Superior temporal gyrus (tissue), 1 donor: ENCODE results near the gene SH3GL1.

ENCODE experiments used
- DNase-seq: peaks from one replicate; pipeline ENCODE4 v3.0.0-alpha.2; 2016; ENCODE audit errors: extremely low spot score

Gene SH3GL1

DNA sequence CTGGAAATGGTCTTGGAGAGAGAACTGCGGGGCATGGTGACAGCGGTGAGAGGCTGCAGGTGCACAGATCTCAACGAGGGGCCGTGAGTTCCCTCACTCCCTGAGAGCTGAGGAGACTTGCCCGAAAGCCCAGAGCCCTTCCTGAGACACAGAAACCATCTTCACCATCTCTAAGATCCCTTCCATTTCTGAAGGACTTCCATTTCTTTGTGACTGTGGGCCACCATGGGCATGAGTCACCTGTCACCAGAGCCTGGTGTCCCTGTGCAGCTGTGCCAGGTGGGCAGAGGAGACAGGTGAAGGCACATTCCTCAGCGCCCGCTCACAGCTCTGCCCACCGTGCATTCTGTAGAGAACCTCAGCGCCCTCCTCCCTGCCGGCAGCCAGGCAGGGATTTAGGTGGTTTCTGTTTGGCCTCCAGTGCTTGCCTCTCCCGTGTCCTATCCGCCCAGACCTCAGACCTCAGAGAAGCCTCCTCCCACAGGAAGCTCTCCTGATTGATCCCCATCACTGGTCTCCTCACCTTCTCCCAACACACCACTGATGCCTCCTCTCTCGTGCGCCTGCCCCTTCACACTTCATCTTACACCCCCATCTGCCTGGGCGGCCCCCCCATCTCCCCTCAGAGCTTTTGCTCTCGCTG, 24.2 kb downstream of the SH3GL1 start:
- DNase-seq, result no peak

DNA sequence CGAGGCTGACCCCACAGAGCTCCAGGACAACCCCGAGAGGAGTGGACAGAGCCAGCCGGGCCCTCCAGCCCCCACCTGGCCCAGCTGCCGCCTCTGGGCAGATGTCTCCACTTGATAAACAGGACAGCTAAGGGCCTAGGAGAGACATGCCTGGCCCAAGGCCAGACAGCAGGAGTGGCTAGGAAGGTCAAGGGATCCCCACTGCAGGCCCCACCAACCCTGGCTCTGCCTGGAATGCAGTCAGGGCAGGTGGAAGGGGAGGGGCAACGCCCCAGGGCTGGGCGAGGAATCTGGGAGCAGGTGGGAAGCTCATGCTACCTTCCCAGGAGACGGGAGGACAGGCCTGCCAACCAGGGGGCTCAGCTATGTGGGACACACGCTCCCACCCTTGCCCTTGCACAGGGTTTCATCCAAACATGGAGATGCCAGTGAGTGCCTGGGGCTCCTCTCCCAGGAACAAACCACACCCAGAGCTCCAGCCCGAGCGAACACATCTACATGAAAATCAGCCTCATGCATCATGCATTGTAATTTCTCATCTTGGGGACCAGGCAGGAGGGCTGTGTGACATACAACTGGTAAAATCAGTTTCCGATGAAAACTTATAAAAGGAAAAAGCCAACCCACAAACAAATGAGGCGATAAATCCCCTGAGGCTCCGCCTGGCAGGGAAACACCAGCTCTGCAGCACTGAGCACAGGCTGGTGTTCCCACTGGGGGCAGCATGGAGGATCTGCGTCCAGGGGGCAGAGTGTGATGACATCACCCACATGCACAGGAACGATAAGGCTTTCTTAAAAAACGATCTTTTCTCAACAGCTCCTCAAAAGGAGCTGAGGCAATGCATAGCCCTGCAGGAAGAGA, 25.0 kb downstream of the SH3GL1 start:
- DNase-seq, result peak; percentile 76

DNA sequence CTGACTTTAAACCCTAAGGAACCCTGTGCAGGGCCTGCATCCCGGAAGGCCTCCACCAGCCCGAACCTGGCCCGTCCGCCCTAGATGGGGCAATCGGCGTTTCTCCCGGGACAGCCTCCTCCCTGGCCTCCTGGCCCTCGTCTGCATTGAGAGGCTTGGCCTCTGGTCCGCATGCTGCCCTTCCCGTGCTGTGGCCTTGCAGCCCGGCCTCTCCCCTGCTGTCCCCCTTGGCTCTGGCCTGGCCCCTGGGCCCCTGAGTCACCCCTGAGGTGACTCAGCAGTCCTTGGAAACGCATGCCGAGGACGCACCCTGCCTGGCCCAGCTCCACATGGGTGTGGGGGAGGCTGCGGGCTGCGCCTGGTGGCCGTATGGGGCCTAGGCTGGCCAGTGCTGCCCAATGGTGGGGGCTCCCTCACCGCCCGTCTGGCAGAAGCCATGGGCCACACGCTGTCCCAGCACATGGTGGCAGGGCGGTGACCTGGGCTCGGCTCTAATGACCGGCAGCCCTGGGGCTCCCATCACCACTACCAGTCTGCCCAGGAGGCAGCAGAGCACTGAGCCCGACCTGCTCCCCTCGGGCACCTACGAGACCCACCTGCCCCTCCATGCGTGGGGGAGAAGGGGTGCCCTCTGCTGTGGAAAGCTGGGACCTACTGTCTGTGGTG, 25.7 kb downstream of the SH3GL1 start:
- no peak for DNase-seq

DNA sequence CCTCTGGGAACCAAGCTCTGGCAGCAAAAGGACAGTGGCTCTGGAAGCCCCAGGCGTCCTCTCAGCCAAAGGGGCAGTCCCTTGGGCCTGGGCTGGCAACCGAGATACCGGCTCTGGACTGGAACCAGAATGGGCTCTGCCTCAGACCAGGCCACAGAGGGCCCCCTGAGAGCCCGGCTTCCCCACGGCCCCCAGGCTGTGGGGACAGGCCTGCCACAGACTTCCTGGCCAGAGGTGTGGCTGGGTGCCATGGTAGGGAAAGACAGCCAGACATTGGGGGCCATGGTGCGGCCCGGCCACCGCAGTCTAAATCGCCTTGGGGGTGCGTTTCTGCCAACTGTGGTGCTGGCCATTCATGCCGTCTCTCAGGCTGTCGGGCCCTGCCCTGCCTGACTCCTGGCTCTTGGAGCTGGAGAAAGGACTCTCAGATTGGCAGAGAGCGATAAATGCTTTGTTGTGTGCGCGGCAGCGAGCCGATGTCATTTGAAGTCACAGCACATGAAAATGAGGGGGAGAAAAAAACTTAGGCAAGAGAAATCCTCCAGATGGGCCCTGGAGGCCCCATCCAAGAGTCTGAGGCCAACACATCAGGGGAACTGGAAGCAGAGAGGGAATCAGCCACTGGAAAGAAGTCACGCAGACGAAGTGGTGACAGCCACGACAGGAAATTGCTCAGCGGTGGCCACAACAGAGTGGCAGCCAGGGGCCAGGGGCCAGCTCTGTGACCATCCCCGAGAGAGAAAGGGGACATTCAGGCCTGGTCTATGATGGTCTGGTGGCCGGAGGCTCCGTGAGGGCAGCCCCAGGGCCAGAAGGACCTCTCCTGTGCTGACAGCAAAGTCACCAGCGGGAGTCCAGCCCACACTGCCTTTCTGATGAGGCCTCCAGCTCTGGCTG, 26.5 kb downstream of the SH3GL1 start:
- DNase-seq, result peak; percentile 76

DNA sequence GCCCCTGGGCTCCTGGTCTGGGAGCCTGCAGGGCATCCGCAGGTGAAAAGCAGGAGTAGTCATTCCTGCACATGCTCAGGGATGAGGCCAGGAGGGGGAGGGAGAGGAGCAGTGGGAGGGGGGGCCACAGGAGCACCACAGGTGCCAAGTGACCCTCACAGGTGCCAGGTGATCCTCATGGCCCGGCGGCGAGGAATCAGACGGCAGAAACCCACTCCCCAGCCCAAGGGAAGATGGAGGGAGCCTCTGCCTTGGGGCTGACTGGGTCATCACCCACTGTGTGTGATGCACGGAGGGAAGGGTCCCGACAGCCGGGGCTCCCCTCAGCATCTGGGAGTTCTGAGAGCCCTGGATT, 27.4 kb downstream of the SH3GL1 start:
- DNase-seq, result no peak

DNA sequence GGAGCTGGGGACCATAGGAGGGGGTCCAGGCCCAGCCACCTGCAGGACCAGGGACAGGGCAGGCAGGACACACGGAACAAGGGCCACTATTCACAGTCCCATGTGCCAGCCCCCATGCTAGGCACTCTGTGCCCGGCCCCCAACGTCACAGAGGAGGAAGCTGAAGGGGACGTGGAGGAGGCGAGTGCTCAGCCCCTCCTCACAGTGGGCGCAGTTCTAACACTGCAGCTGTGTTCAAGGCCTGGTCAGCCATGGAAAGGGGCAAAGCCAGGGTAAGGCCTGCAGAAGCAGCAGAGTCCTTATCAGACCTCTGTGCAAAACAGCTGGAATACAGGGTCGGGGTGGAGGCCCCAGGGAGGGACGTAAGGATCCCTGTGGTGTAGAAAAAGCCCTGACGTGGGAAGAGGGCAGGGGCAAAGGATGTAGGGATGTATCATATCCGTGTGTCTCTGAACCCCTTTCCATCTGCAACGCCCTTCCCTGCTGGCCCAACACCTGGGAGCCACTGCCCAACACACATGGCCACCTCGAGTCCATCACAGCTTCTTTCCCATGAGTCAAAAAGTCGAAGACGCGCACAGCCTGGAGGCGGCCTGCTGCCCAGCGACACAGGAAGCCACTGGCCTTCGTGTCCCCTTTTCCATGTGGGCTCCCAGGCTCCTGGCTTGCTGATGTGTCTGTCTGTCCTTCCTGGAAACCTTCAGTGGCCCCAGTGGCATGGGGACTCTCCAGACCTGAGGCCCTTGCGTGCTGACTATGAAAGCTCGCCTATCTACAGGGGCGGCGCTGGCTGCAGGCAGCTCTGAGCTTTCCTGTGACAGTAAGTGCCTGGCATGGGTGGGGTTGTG, 28.0 kb downstream of the SH3GL1 start:
- no peak for DNase-seq

DNA sequence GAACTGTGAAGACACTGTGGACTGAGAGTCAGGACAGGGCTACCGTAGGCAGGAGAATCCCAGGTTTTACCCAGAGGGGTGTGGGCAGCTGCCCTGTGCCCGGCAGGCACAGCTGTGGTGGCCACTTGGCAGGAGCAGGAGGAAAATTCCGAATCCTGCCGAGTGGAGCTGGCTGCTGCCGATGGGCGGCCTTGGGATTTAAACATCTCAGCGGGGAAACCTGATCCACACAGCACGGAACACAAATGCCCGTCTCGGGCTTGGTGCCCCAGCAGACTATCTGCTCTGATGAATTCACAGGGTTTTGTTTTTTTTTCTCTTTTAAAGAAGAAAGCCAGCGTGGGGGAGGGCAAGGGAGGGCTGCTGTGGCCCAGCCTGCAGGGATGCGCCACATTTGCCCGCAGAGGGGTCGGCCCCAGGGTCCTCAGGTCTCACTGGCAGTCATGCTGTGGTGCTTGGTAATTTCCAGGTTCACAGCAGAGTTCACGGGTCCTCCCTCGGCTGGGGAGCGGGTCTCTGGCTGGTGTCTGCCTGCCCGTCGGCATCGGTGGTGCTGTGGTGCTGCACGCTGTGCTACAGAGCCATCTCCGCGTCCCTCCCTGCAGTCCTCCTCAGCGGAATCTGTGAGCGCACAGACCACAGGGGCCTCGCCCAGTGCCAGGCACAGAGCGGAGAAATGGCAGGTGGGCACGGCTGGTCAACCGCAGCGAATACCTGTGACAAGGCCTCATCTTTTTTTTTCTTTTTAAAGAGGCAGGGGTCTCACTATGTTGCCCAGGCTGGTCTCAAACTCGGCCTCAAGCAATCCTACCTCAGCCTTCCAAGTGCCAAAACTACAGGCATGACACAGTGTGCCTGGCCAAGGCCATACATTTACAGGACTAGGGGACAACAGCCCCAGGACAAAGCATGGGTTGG, 28.8 kb downstream of the SH3GL1 start:
- DNase-seq, result no peak

DNA sequence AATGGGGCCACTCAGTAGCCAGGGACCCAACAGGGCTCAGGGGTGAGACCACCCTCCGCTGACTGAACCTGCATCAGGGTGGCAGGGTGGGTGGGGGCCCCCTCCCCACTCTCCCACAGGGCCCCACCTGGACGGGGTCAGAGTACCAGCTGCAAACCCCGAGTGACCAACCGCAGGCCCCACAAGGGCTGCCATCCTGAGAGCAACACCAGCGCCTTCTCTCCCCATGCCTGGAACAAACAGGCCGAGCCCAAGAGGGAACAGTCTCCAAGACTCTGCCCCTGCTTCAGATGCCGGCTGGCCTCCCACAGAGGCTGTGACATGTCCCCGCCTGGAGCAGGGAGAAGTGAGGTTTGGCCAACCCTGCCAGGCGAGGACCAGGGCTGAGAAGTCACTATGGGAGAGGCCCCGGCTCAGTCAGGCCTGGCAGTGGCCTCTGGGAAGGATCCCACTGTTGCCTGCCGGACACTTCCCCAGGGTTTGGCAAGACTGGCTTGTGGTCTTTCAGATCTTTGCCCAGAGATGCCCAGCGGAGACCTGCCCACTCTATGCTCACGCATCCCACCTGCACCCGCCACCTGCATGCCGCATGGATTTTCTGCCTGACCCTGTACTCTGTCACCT, 29.8 kb downstream of the SH3GL1 start:
- DNase-seq, result no peak

DNA sequence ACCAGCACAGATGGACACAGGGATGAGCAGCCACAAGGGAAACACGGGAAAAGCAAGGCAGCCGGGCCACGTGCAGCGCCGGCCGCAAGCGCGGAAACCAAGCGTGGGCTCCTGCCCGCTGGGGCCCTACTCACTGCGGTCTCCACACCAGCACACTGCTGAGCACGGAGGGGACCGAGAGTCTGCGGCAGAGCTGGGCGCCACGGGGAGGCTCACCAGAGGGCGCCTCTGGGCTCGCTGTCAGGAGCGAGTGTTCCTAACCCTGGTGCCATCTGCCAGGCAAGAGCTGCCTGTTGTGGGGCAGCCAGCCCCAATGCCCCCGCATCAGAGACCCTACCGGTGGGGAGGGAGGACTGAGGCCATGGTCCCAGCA, 30.5 kb downstream of the SH3GL1 start:
- peak; percentile 77 for DNase-seq

DNA sequence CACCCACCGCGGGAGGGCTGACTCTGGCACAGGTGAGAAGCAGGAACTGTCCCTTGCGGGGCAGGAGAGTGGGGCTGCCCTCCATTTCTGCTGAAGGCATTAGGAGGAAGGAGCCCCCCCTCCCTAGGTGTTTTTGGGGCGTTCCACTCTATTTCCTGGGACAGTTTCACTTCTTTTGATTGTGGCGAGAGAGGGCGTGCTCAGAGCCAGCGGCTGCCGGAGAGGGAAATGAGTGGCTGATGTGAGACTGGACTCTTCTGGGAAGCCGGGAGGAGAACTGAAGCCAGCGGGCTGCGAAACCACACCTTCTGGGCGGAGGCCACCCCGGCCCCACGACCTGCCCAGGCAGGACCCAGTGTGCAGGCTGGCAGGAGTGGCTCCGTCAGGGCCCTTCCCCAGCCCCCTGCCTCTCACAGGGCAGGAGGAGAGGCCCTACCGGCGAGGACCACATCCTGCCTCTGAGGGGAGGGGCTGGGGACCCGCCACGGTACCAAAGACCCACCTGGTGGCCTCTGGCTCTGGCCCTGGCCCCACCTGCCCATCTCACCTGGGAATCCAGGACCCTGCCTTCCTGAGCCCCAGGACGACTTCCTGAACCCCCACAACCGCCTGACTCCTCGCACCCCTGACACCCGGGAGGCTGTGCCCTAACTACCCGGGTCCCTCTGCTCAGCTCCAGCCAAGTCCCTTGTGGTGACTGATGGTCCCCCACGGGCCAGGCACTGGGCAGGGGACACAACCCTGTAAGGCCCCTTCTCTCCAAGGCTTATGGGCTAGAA, 31.0 kb downstream of the SH3GL1 start:
- no peak for DNase-seq

DNA sequence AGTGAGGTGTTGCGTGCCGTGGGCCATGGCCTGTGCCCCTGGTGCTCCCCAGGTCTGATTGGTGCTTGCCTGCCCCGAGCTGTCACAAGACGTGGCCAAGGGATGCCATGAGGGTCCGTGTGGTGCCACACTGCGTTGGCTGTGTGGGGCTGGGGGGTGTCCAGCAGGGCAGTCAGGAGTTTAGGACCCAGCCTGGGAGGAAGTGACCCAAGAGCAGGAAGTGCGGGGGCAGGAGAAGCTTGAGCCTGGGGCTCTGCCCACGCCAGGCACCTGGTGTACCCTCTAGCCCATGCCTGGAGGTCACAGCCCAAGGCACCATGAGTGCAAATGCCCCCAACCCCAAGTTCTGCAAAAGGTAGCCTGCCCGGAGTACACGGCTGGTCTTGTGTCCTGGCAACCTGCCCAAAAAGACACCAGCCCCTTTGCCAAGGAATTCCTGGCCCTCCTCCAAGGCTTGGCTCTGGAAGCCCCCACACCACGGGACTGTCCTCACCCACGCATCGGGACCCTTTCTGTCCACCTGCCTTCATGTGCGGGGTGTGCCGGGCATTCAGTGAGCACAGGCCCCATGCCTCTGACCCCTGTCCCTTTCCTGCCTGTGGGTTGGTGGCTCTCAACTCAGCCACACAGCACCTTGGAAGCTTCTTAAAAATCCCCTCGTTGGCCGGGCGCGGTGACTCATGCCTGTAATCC, 32.1 kb downstream of the SH3GL1 start:
- DNase-seq, result no peak

DNA sequence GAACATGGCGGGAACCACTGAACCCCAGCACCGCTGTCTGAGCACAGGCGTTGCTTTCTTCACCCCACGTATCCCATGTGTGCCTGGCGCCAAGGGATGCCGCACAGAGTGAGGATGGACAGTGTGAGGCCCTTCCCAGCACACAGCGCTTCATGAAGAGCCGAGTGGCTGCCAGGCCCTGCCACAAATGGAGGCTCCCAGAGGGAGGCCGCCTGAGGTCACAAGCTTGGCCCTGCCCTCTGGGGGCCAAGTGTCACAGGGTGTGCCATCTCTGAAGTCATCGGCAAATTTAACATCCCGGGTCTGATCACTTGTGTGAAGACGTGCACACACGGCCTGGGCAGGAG, 32.6 kb downstream of the SH3GL1 start:
- DNase-seq, result no peak

DNA sequence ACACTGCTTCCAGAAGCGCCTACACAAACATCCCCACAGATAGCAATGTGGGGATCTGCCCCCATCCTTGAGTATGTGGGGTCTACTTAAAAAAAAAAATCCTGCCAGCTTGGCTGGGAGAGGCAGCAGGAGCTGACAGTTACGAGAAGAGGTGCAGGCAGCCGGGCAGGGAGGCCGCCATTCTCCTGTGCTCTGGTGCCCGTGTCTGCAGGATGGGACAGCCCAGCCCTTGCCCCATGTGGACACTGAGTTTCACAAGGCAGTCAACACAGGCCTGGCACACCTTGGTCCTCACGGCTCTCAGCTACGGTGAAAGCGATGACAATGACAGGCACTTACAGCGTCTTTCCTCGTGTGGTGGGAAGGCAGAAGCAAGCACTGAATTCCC, 33.0 kb downstream of the SH3GL1 start:
- DNase-seq, result no peak

DNA sequence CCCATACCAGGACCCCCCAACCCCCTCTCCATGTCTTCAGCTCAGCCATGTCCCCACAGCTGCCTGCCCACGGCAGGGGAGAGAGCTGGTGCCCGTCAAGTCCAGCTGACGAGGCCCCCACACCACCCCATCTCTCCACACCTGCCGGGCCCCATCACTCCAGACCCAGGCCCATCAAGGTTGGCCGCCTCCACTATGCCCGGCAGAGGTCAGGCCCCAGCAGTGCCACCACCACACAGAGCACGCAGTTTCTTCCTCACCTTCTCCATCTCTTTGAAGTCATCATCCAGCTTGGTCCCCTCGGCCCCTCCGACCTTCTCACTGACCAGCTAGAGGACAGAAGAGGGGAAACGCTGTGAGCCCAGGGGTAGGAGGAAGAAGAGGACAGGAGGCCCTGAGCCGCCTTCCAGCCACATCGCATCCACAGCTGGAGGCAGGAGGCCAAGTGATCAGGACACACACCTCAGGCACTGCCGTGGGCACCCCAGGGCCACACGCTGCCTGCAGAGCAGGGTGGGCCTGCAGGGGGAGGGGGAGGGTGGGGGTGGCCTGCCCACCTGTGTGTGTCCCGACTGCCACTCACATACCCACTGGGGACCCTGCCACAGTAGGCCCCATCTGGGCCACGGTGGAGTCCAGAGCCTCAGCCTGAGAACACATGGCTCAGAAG, 33.5 kb downstream of the SH3GL1 start:
- no peak for DNase-seq

DNA sequence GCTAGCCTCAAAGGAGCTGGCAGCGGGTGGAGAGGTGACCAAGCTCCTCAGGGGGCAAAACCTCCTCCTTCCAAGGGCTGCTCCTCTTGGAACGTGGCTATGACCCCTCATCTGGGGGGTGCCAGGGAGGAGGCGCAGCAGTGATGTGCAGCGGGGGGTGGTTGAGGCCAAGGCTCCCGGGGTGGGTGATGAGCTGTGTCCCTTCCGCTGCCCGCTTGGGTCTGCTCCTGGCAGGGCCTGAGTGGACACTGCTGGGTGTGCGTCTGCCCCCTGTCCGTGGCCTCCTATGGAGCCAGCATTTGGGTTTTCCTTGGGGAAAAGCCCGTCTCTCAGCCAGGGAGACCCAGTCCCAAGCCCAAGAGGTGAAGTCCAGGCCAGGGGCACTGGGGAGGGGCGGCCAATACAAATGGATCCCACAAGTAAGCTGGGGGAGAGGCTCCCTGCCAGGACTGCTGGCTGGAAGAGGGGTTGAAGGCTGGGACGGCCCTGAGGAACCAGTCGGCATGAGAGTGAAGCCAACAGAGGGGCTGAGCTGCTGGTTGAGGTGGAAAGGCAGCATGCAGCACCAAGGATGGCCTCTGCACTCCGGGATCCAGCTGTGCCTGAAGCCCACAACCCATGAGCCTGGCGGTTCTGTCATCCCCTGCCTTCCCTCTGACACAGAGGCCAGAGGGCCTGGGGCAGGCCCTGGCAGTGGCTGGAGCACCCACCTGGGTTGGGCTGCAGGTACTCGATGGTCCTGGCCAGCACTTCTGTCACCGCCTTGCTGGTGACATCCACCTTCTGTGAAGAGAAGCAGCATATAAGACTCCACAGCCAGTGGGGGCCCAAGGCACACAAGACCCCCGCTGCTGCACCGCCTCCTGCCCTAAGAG, 34.3 kb downstream of the SH3GL1 start:
- no peak for DNase-seq

DNA sequence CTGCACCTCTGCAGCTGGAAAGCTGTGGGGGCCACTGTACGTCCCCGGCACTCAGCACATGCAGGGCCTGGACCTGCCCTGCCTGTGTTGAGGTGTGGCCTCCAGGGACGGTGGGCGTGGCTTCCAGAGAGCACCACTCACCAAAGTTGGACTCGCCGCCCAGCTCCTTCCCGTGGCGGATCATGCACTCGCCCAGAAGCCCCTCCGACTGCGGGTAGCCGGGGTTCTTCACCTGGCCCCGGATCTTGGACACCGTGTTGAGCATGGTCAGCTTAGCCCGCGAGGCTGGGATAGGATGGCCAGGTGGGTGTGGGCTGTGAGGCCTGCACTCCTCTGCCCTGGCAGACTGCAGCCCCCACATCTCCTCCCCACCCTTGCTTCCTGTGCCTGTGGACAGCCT, 35.0 kb downstream of the SH3GL1 start:
- no peak for DNase-seq
